Measurements from ENCODE around the gene NFASC.

GRCh38 chr1:204889681-204890383 lies 19.2 kb downstream of the NFASC start:
- TF ChIP-seq CTCF (IDR thresholded peaks at IDR 0.05): no peak
- TF ChIP-seq POLR2A (IDR thresholded peaks at IDR 0.05): no peak
